ENCODE results near the gene EPB41L4A.

The EPB41L4A gene

DNA sequence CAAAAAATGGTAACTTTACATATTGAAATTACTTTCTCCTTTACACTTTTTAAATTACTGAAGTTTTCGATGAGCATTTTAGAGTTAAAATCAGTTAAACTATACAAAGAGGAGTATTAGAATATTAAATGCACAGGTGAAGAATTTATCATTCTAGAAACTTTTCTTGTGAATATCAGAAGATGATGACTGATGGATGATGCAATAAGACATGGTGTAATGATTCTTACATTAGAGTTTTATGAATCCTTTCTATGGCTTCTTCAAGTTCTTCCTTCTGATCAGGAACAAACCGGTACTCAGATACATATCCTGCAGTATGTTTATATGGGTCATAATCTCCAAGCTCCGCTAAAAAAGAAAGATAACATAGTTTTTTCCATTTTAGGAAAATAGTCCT is 154.4 kb downstream of the EPB41L4A start:
- Histone ChIP-seq H3K4me3 (ENCODE audit: low read depth in 1 of 2, low read length in 2 of 2) (no peak overlapping the region), H3K4me1 (ENCODE audit: insufficient read depth, low read length) (no peaks in the 10 kb centered on the region), H3K27ac (ENCODE audit: low read depth, low read length) (no peak overlapping the region), H3K9me3 (ENCODE audit: low read length) (no peaks in the 10 kb centered on the region), H3K9ac (ENCODE audit: low read length) (no peak overlapping the region), H3K27me3 (ENCODE audit: control insufficient read depth in 1 of 2, insufficient read depth in 2 of 2, low read length in 2 of 2) (no peaks in the 10 kb centered on the region), H3K36me3 (ENCODE audit: insufficient read depth, low read length) (no peaks in the 10 kb centered on the region)

DNA sequence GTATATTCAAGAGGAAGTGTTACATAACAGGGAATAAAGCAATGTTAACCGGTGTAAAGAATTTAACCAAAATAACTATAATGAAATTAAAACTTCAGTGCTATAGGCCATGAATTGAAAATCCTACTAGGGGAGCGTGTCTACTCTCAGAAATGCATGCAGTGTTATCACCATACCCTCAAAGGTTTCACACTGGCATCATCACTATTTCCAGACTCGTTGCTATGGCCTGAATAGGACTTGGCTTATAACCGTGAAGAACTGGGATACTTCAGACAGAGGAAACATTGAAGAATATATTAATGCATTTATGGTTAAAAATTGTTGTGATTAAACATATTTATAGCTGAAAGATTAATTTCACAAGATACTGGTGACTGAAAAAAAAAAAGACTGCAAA is 154.9 kb downstream of the EPB41L4A start:
- Histone ChIP-seq H3K36me3 (ENCODE audit: insufficient read depth, low read length) (no peaks in the 10 kb centered on the region), H3K9me3 (ENCODE audit: low read length) (no peaks in the 10 kb centered on the region), H3K4me1 (ENCODE audit: insufficient read depth, low read length) (no peaks in the 10 kb centered on the region), H3K9ac (ENCODE audit: low read length) (no peak overlapping the region), H3K27me3 (ENCODE audit: control insufficient read depth in 1 of 2, insufficient read depth in 2 of 2, low read length in 2 of 2) (no peaks in the 10 kb centered on the region), H3K4me3 (ENCODE audit: low read depth in 1 of 2, low read length in 2 of 2) (no peak overlapping the region), H3K27ac (ENCODE audit: low read depth, low read length) (no peak overlapping the region)

GRCh38 chr5:112263469-112263868 is 155.6 kb downstream of the EPB41L4A start:
- Histone ChIP-seq H3K9me3 (ENCODE audit: low read length) (no peaks in the 10 kb centered on the region), H3K4me3 (ENCODE audit: low read depth in 1 of 2, low read length in 2 of 2) (no peak overlapping the region), H3K27ac (ENCODE audit: low read depth, low read length) (no peak overlapping the region), H3K4me1 (ENCODE audit: insufficient read depth, low read length) (no peaks in the 10 kb centered on the region), H3K36me3 (ENCODE audit: insufficient read depth, low read length) (no peaks in the 10 kb centered on the region), H3K9ac (ENCODE audit: low read length) (no peak overlapping the region), H3K27me3 (ENCODE audit: control insufficient read depth in 1 of 2, insufficient read depth in 2 of 2, low read length in 2 of 2) (no peaks in the 10 kb centered on the region)

DNA sequence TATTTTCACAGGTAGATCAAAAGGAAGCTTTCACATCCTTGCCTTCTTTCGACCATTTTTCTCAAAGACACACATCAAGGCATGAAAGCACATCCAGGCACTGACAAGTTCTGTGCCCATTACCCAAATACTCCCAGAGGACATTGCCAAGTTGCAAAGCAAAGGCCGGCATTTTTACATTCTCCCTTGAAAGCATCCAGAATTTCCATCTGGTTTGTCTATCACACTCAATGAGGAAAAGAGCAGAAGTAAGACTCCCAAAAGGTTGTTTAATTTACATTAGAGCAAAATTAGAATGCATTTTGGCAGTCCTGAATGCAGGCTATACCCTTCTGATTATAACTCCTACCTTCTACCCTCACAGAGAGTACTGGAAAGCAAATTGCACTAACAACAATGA is 160.5 kb downstream of the EPB41L4A start:
- H3K9ac ChIP-seq (ENCODE audit: low read length), result no peak overlapping the region
- no peak overlapping the region for H3K4me3 ChIP-seq (ENCODE audit: low read depth in 1 of 2, low read length in 2 of 2)
- H3K9me3 ChIP-seq (ENCODE audit: low read length), result no peaks in the 10 kb centered on the region
- H3K4me1 ChIP-seq (ENCODE audit: insufficient read depth, low read length), result no peaks in the 10 kb centered on the region
- H3K27me3 ChIP-seq (ENCODE audit: control insufficient read depth in 1 of 2, insufficient read depth in 2 of 2, low read length in 2 of 2), result no peaks in the 10 kb centered on the region
- no peak overlapping the region for H3K27ac ChIP-seq (ENCODE audit: low read depth, low read length)
- no peaks in the 10 kb centered on the region for H3K36me3 ChIP-seq (ENCODE audit: insufficient read depth, low read length)

- no peaks in the 10 kb centered on the region for H3K36me3 ChIP-seq (ENCODE audit: insufficient read depth, low read length)
Measured at GRCh38 chr5:112257976-112258375, 161.1 kb downstream of the EPB41L4A start.

GRCh38 chr5:112257005-112257404 is 162.1 kb downstream of the EPB41L4A start:
- H3K27me3 ChIP-seq (ENCODE audit: control insufficient read depth in 1 of 2, insufficient read depth in 2 of 2, low read length in 2 of 2), result no peaks in the 10 kb centered on the region
- H3K9me3 ChIP-seq (ENCODE audit: low read length), result no peaks in the 10 kb centered on the region
- H3K4me1 ChIP-seq (ENCODE audit: insufficient read depth, low read length), result no peaks in the 10 kb centered on the region
- H3K9ac ChIP-seq (ENCODE audit: low read length), result no peak overlapping the region
- H3K4me3 ChIP-seq (ENCODE audit: low read depth in 1 of 2, low read length in 2 of 2), result no peak overlapping the region
- H3K27ac ChIP-seq (ENCODE audit: low read depth, low read length), result no peak overlapping the region
- H3K36me3 ChIP-seq (ENCODE audit: insufficient read depth, low read length), result no peaks in the 10 kb centered on the region

More at GRCh38 chr5:112257976-112258375, 161.1 kb downstream of the EPB41L4A start:
- Histone ChIP-seq H3K9me3 (ENCODE audit: low read length) (no peaks in the 10 kb centered on the region), H3K9ac (ENCODE audit: low read length) (no peak overlapping the region), H3K4me3 (ENCODE audit: low read depth in 1 of 2, low read length in 2 of 2) (no peak overlapping the region), H3K4me1 (ENCODE audit: insufficient read depth, low read length) (no peaks in the 10 kb centered on the region), H3K27me3 (ENCODE audit: control insufficient read depth in 1 of 2, insufficient read depth in 2 of 2, low read length in 2 of 2) (no peaks in the 10 kb centered on the region), H3K27ac (ENCODE audit: low read depth, low read length) (no peak overlapping the region)

DNA sequence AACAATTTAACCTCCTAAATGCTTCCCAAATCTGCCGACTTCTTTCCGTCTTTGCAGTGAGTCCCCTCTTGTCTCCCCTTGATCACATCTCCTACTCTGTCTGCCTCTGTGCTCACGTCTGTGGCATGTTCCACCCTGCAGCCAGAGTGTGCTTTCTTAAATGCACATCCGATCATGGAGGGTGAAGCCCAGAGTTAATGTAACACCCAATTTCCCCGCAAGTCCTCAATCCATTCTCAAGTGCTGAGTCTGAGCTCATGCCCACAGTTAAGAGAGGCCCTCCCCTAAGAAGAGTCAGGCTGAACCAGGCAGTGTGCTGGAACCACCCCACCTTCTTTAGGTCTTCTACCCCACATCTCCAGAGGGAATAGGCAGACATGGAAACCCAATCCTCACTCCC is 164.8 kb downstream of the EPB41L4A start:
- H3K27ac ChIP-seq (ENCODE audit: low read depth, low read length), result no peak overlapping the region
- H3K9ac ChIP-seq (ENCODE audit: low read length), result no peak overlapping the region
- no peaks in the 10 kb centered on the region for H3K9me3 ChIP-seq (ENCODE audit: low read length)
- H3K27me3 ChIP-seq (ENCODE audit: control insufficient read depth in 1 of 2, insufficient read depth in 2 of 2, low read length in 2 of 2), result no peaks in the 10 kb centered on the region
- H3K4me1 ChIP-seq (ENCODE audit: insufficient read depth, low read length), result no peaks in the 10 kb centered on the region
- no peaks in the 10 kb centered on the region for H3K36me3 ChIP-seq (ENCODE audit: insufficient read depth, low read length)
- no peak overlapping the region for H3K4me3 ChIP-seq (ENCODE audit: low read depth in 1 of 2, low read length in 2 of 2)

DNA sequence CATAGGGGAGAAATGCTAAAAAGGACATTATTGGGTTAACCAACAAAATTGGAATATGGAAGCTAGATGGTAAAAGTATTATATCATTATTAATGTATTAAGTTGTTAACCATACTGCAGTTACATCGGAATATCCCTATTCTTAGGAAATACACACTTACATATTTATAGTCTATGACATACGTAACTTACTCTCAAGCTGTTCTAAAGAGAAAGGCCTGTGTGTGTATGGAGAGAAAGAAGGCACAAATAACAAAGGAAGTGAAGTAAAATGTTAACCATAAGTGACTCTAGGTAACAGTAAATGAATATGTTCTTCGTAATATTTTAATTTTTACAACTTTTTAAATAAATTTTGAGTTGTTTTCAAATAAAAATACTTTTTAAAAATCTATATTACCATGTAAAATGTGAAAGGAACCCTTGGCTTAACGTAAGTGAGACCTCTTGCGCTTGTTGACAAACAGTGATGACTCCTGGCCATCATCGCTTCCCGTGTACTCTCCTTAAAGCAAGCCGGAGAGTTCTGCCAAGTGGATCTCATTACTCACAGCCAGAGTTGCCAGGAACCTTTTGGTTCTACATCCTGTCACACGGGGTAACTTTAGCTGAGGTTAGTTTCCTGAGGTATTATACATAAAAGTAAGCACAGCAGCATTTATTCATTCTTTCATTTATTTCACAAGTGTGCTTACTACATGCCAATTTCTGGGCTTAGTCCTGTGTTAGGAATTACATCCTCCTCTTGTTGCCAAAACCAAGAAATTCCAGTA is 165.4 kb downstream of the EPB41L4A start:
- no peaks in the 10 kb centered on the region for H3K36me3 ChIP-seq (ENCODE audit: insufficient read depth, low read length)
- no peaks in the 10 kb centered on the region for H3K9me3 ChIP-seq (ENCODE audit: low read length)
- H3K27ac ChIP-seq (ENCODE audit: low read depth, low read length), result no peak overlapping the region
- no peaks in the 10 kb centered on the region for H3K4me1 ChIP-seq (ENCODE audit: insufficient read depth, low read length)
- no peak overlapping the region for H3K9ac ChIP-seq (ENCODE audit: low read length)
- no peak overlapping the region for H3K4me3 ChIP-seq (ENCODE audit: low read depth in 1 of 2, low read length in 2 of 2)
- no peaks in the 10 kb centered on the region for H3K27me3 ChIP-seq (ENCODE audit: control insufficient read depth in 1 of 2, insufficient read depth in 2 of 2, low read length in 2 of 2)

DNA sequence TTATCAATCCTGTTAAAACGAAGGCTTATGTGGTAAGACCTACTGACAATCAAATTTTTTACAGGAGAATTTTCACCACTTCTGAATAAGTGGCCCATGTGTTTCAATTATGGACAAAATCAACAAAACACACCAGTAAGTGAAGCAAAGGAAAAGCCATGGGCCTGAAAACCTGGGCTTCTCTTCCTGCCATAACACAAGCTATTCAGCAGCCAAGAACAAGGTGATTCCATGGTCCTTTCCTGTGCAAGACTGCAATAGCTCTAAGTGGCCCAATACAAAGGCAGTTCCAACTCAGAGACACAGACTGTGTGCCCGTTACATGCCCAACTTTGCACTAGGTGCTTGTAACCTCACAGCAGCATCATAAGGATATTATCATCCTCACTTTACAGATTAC is 168.5 kb downstream of the EPB41L4A start:
- no peak overlapping the region for H3K4me3 ChIP-seq (ENCODE audit: low read depth in 1 of 2, low read length in 2 of 2)
- no peak overlapping the region for H3K27ac ChIP-seq (ENCODE audit: low read depth, low read length)
- no peaks in the 10 kb centered on the region for H3K9me3 ChIP-seq (ENCODE audit: low read length)
- H3K27me3 ChIP-seq (ENCODE audit: control insufficient read depth in 1 of 2, insufficient read depth in 2 of 2, low read length in 2 of 2), result no peaks in the 10 kb centered on the region
- H3K36me3 ChIP-seq (ENCODE audit: insufficient read depth, low read length), result no peaks in the 10 kb centered on the region
- H3K9ac ChIP-seq (ENCODE audit: low read length), result no peak overlapping the region
- no peaks in the 10 kb centered on the region for H3K4me1 ChIP-seq (ENCODE audit: insufficient read depth, low read length)

DNA sequence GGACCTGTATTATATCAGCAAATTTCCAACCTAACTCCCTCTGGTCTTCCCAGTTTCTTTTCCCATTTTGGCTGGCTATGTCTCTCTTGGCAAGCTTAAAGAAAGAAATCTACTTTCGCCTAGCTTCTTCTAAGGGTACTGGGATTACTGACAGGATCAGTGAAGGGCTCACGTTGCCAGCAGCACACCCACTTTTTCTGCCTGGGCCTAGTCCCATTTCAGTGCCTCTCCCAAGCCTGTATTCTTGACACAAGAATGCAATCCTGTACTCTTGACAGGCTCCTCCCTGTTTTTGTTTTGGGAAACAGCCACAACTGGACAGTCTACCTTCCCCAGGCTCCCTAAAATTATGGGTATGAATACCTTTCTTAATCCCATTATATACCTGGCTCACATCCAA is 170.5 kb downstream of the EPB41L4A start:
- H3K4me3 ChIP-seq (ENCODE audit: low read depth in 1 of 2, low read length in 2 of 2), result no peak overlapping the region
- no peaks in the 10 kb centered on the region for H3K36me3 ChIP-seq (ENCODE audit: insufficient read depth, low read length)
- H3K9me3 ChIP-seq (ENCODE audit: low read length), result no peaks in the 10 kb centered on the region
- H3K4me1 ChIP-seq (ENCODE audit: insufficient read depth, low read length), result no peaks in the 10 kb centered on the region
- H3K27ac ChIP-seq (ENCODE audit: low read depth, low read length), result no peak overlapping the region
- H3K9ac ChIP-seq (ENCODE audit: low read length), result no peak overlapping the region
- no peaks in the 10 kb centered on the region for H3K27me3 ChIP-seq (ENCODE audit: control insufficient read depth in 1 of 2, insufficient read depth in 2 of 2, low read length in 2 of 2)

DNA sequence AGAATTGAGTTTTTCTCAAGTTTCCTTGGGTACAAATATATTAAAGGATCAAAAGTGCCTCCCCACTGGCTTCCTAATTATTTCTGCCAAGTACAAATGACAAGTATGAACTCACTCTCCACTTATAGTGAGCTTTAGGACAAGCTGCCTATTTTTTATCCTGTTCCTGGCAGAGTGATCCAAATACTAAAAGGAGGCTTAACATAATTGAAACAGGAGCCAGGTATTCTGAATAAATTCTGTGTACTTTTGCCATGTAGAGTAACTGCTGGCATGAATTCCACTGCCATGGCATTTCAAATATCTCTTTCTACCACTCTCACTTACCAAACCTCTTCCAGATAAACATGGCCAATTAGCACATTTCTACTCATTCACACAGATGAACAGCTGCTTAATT is 171.1 kb downstream of the EPB41L4A start:
- Histone ChIP-seq H3K4me1 (ENCODE audit: insufficient read depth, low read length) (no peaks in the 10 kb centered on the region), H3K9me3 (ENCODE audit: low read length) (no peaks in the 10 kb centered on the region), H3K27ac (ENCODE audit: low read depth, low read length) (no peak overlapping the region), H3K27me3 (ENCODE audit: control insufficient read depth in 1 of 2, insufficient read depth in 2 of 2, low read length in 2 of 2) (no peaks in the 10 kb centered on the region), H3K4me3 (ENCODE audit: low read depth in 1 of 2, low read length in 2 of 2) (no peak overlapping the region), H3K9ac (ENCODE audit: low read length) (no peak overlapping the region), H3K36me3 (ENCODE audit: insufficient read depth, low read length) (no peaks in the 10 kb centered on the region)

DNA sequence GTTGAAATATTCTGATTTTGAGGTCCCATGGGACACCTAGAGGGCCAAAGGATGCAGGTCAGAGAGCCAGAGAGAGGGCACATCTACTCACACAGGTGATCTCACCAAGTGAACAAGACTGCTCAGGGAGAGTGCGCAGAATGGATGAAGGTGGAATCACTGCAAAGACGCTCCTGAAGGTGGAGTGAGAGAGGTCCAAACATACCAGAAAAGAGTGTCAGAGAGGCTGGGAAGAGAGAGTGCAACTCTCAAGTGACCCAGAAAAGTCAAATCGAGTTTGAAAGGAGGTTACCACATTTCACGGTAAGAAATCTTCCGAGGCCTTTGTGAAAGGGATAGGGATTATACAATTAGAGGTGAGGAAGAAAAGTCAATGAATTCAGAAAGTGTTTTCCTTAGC is 173.4 kb downstream of the EPB41L4A start:
- Histone ChIP-seq H3K9ac (ENCODE audit: low read length) (no peak overlapping the region), H3K27ac (ENCODE audit: low read depth, low read length) (no peak overlapping the region), H3K9me3 (ENCODE audit: low read length) (no peaks in the 10 kb centered on the region), H3K27me3 (ENCODE audit: control insufficient read depth in 1 of 2, insufficient read depth in 2 of 2, low read length in 2 of 2) (no peaks in the 10 kb centered on the region), H3K4me1 (ENCODE audit: insufficient read depth, low read length) (no peaks in the 10 kb centered on the region), H3K36me3 (ENCODE audit: insufficient read depth, low read length) (no peaks in the 10 kb centered on the region), H3K4me3 (ENCODE audit: low read depth in 1 of 2, low read length in 2 of 2) (no peak overlapping the region)

Data from muscle layer of colon (tissue), 2 donors.